WTC11 (cell line): ENCODE measurements around the gene THOP1. TPM values are rescaled to one million over a fixed set of nuclear protein-coding genes. Genes with fewer than 3 reads are reported as not detected.

Experiments
- ATAC-seq: fragments of 200-7000 bp; cut with Tn5 transposase; 2 replicates; pipeline ENCODE4 v1.10.0; 2021; ENCODE audit warnings: mild to moderate bottlenecking, moderate library complexity
- CTCF ChIA-PET: fragments of 300-600 bp; sonication (Branson Sonifier 250); formaldehyde crosslinking; loops from one replicate; lab custom pipeline; 2021; ENCODE audit warnings: antibody characterized with exemption; lab: Charles Lee
- POLR2A ChIA-PET: fragments of 350-600 bp; sonication (Branson Sonifier 250); formaldehyde crosslinking; loops from one replicate; lab custom pipeline; 2021; ENCODE audit warnings: antibody characterized with exemption; lab: Charles Lee
- DNase-seq: peaks from one replicate; pipeline ENCODE4 v3.0.0; 2021; ENCODE audit warnings: low spot score
- H3K27ac Mint-ChIP-seq: 2 replicates; pipeline ENCODE4 v1.8.0; 2021; ENCODE audit warnings: mixed read lengths
- H3K27me3 Mint-ChIP-seq: 2 replicates; pipeline ENCODE4 v1.8.0; 2021; ENCODE audit warnings: low read depth, mild to moderate bottlenecking, moderate library complexity, mixed read lengths
- H3K36me3 Mint-ChIP-seq: 2 replicates; pipeline ENCODE4 v1.8.0; 2021; ENCODE audit warnings: mixed read lengths
- H3K4me1 Mint-ChIP-seq: 2 replicates; pipeline ENCODE4 v1.8.0; 2022; ENCODE audit warnings: mixed read lengths
- H3K4me3 Mint-ChIP-seq: 2 replicates; pipeline ENCODE4 v1.8.0; 2021; ENCODE audit warnings: mild to moderate bottlenecking, moderate library complexity, mixed read lengths
- H3K9me3 Mint-ChIP-seq: 2 replicates; pipeline ENCODE4 v1.8.0; 2021; ENCODE audit warnings: mixed read lengths
- ARID4B ChIP-seq: sonication (generic); formaldehyde crosslinking; IDR thresholded peaks from 2 replicates; pipeline ENCODE4 v1.8.0; 2023; ENCODE audit warnings: missing genetic modification reagents, mild to moderate bottlenecking, borderline replicate concordance
- E2F4 ChIP-seq: sonication (generic); formaldehyde crosslinking; IDR thresholded peaks from 2 replicates; pipeline ENCODE4 v1.8.1; 2022; ENCODE audit warnings: low read depth, mild to moderate bottlenecking, moderate library complexity, missing genetic modification reagents, borderline replicate concordance
- E2F5 ChIP-seq: sonication (generic); formaldehyde crosslinking; IDR thresholded peaks from 2 replicates; pipeline ENCODE4 v1.8.1; 2022; ENCODE audit warnings: mild to moderate bottlenecking, moderate library complexity, missing genetic modification reagents
- ESRRA ChIP-seq: sonication (generic); formaldehyde crosslinking; IDR thresholded peaks from 2 replicates; pipeline ENCODE4 v1.8.1; 2022; ENCODE audit warnings: mild to moderate bottlenecking, missing genetic modification reagents, borderline replicate concordance
- ETV6 ChIP-seq: sonication (generic); formaldehyde crosslinking; IDR thresholded peaks from 2 replicates; pipeline ENCODE4 v1.8.1; 2022; ENCODE audit warnings: mild to moderate bottlenecking, missing genetic modification reagents
- FOXJ3 ChIP-seq: sonication (generic); formaldehyde crosslinking; IDR thresholded peaks from 2 replicates; pipeline ENCODE4 v1.9.0; 2021; ENCODE audit warnings: missing genetic modification reagents, mild to moderate bottlenecking, borderline replicate concordance
- JAZF1 ChIP-seq: fragments of 250-450 bp; sonication (Bioruptor Pico); IDR thresholded peaks from 2 replicates; pipeline ENCODE4 v1.9.0; 2021; ENCODE audit warnings: moderate library complexity, mild to moderate bottlenecking, inconsistent platforms
- MLX ChIP-seq: sonication (generic); formaldehyde crosslinking; IDR thresholded peaks from 2 replicates; pipeline ENCODE4 v1.8.1; 2023; ENCODE audit warnings: mild to moderate bottlenecking, missing genetic modification reagents, moderate library complexity
- MXD4 ChIP-seq: fragments of 250-450 bp; sonication (Bioruptor Pico); IDR thresholded peaks from 2 replicates; pipeline ENCODE4 v1.8.0; 2021; ENCODE audit warnings: mild to moderate bottlenecking, moderate library complexity, borderline replicate concordance
- PREB ChIP-seq: sonication (generic); formaldehyde crosslinking; IDR thresholded peaks from 2 replicates; pipeline ENCODE4 v1.8.1; 2022; ENCODE audit warnings: mild to moderate bottlenecking, missing genetic modification reagents, moderate library complexity, borderline replicate concordance
- STAT6 ChIP-seq: sonication (generic); formaldehyde crosslinking; conservative IDR thresholded peaks from 2 replicates; pipeline ENCODE4 v1.8.1; 2023; ENCODE audit warnings: mild to moderate bottlenecking, low read depth, missing genetic modification reagents, moderate library complexity
- ZBTB43 ChIP-seq: sonication (generic); formaldehyde crosslinking; IDR thresholded peaks from 2 replicates; pipeline ENCODE4 v1.8.1; 2023; ENCODE audit warnings: mild to moderate bottlenecking, missing genetic modification reagents
- ZNF396 ChIP-seq: fragments of 250-450 bp; sonication (Bioruptor Pico); IDR thresholded peaks from 2 replicates; pipeline ENCODE4 v1.8.0; 2021; ENCODE audit warnings: mild to moderate bottlenecking, moderate library complexity, borderline replicate concordance
- ZNF423 ChIP-seq: fragments of 250-450 bp; sonication (Bioruptor Pico); IDR thresholded peaks from 2 replicates; pipeline ENCODE4 v2.1.2; 2022; ENCODE audit warnings: mild to moderate bottlenecking, moderate library complexity
- ZNF532 ChIP-seq: fragments of 250-450 bp; sonication (Bioruptor Pico); IDR thresholded peaks from 2 replicates; pipeline ENCODE4 v1.9.0; 2021; ENCODE audit warnings: mild to moderate bottlenecking, borderline replicate concordance
- total RNA-seq: library from RNA; stranded (reverse); gene quantifications from 3 replicates; pipeline ENCODE4 v1.2.3, GENCODE V29; 2021

The THOP1 gene
- total RNA-seq, 1 experiment from 2014 or later, result 181 TPM

GRCh38 chr19:2797280-2797679, 12.0 kb downstream of the THOP1 start:
- H3K4me3 Mint-ChIP-seq, result no peak overlapping the region
- no peak for ATAC-seq
- no peaks in the 10 kb centered on the region for H3K9me3 Mint-ChIP-seq
- TF ChIP-seq MLX (CRISPR knock-in tag) (no peak), ESRRA (no peak), E2F5 (CRISPR knock-in tag) (no peak), ETV6 (no peak), ZNF423 (CRISPR knock-in tag) (no peak), ZBTB43 (CRISPR knock-in tag) (no peak), FOXJ3 (CRISPR knock-in tag) (no peak), ARID4B (no peak), JAZF1 (no peak), MXD4 (CRISPR knock-in tag) (no peak)
- no peaks in the 10 kb centered on the region for H3K4me1 Mint-ChIP-seq
- H3K27ac Mint-ChIP-seq, result no peak overlapping the region
- no peaks in the 10 kb centered on the region for H3K27me3 Mint-ChIP-seq
- DNase-seq, result no peak
- H3K36me3 Mint-ChIP-seq, result peaks cover 44% of the 10 kb centered on the region
- ChIA-PET POLR2A (no interaction called here), CTCF (interaction anchor here (1.0 kb wide), 1 partner anchor 149 kb away, joined by 3 read pairs; no protein-coding TSS in a partner anchor)

GRCh38 chr19:2798158-2798685, 12.9 kb downstream of the THOP1 start:
- no peak overlapping the region for H3K4me3 Mint-ChIP-seq
- ChIA-PET POLR2A (no interaction called here), CTCF (no interaction called here)
- no peak overlapping the region for H3K27ac Mint-ChIP-seq
- no peaks in the 10 kb centered on the region for H3K9me3 Mint-ChIP-seq
- ATAC-seq (no peak), DNase-seq (no peak)
- no peaks in the 10 kb centered on the region for H3K4me1 Mint-ChIP-seq
- H3K36me3 Mint-ChIP-seq, result peaks cover 44% of the 10 kb centered on the region
- no peaks in the 10 kb centered on the region for H3K27me3 Mint-ChIP-seq
- TF ChIP-seq STAT6 (CRISPR knock-in tag), result no peak
- TF ChIP-seq ZNF532 (CRISPR knock-in tag), result no peak
- no peak for TF ChIP-seq ZNF396 (CRISPR knock-in tag)
- TF ChIP-seq PREB (CRISPR knock-in tag), result no peak
- TF ChIP-seq MXD4 (CRISPR knock-in tag), result no peak
- no peak for TF ChIP-seq E2F4
